Urinary bladder (tissue), 4 donors: ENCODE results near the gene RGCC. TPM values are rescaled to one million over a fixed set of nuclear protein-coding genes. Genes with fewer than 3 reads are reported as not detected.
A peak's percentile ranks its signal among the peaks of the same experiment; 100 is the strongest.

Experiments used
- DNase-seq: peaks from one replicate; pipeline ENCODE4 v3.0.0-alpha.2; 2015; ENCODE audit errors: extremely low spot score
- H3K27ac ChIP-seq: one replicate; pipeline ENCODE4 v1.5.1; 2013; ENCODE audit warnings: low read depth, mild to moderate bottlenecking, moderate library complexity
- H3K36me3 ChIP-seq: one replicate; pipeline ENCODE4 v1.6.1; 2013; ENCODE audit warnings: mild to moderate bottlenecking, moderate library complexity; ENCODE audit not compliant: insufficient read depth
- H3K4me1 ChIP-seq: one replicate; pipeline ENCODE4 v1.6.1; 2013; ENCODE audit warnings: mild to moderate bottlenecking, moderate library complexity; ENCODE audit not compliant: insufficient read depth
- H3K4me3 ChIP-seq: one replicate; pipeline ENCODE4 v1.5.1; 2013; ENCODE audit warnings: low read depth, low read length
- WGBS: extraction: QIAGEN DNeasy Blood & Tissue Kit; methylation state at CpG from one replicate; pipeline ENCODE4 v1.1.7; 2013; 5-methylcytosine and 5-hydroxymethylcytosine counted together
- polyA plus RNA-seq: library from polyadenylated mRNA; stranded (reverse); fragments of 200-250 nt; gene quantifications from one replicate; pipeline ENCODE4 v1.2.3, GENCODE V29; 2013
- total RNA-seq: library from RNA; depleted of rRNA; stranded (reverse); fragments of >200 nt; gene quantifications from one replicate; pipeline ENCODE4 v1.2.3, GENCODE V29; 2014
- donor health status: healthy with polysubstance abuse.
- donor health status: healthy.

Gene RGCC
- total and polyA plus RNA-seq, 2 donors: 21.1 to 50.2 TPM

- H3K27ac ChIP-seq: no peak overlapping the region
- H3K4me3 ChIP-seq: peak overlapping the region; percentile 71
- no peaks in the 10 kb centered on the region for H3K36me3 ChIP-seq
- WGBS: 59% methylated on average over 4 of the region's 4 CpGs
- no peak for DNase-seq
- no peaks in the 10 kb centered on the region for H3K4me1 ChIP-seq
These were observed 1.5 kb downstream of the RGCC start for GRCh38 chr13:41458761-41459431.

- Histone ChIP-seq H3K36me3 (no peaks in the 10 kb centered on the region), H3K4me3 (peak overlapping the region; percentile 71), H3K27ac (no peak overlapping the region), H3K4me1 (no peaks in the 10 kb centered on the region)
- 83% methylated on average over 7 of the region's 7 CpGs for WGBS
- DNase-seq: no peak
These were observed 2.2 kb downstream of the RGCC start for GRCh38 chr13:41459432-41460073.

- 73% methylated on average over 2 of the region's 2 CpGs for WGBS
- no peaks in the 10 kb centered on the region for H3K4me1 ChIP-seq
- no peak for DNase-seq
- H3K27ac ChIP-seq: no peak overlapping the region
- no peaks in the 10 kb centered on the region for H3K36me3 ChIP-seq
- peak overlapping the region; percentile 71 for H3K4me3 ChIP-seq
These were observed 2.7 kb downstream of the RGCC start for GRCh38 chr13:41460074-41460465.

GRCh38 chr13:41460930-41461329 lies 3.6 kb downstream of the RGCC start:
- Histone ChIP-seq H3K4me1 (no peaks in the 10 kb centered on the region), H3K4me3 (peak overlapping the region; percentile 14), H3K36me3 (no peaks in the 10 kb centered on the region), H3K27ac (no peak overlapping the region)
- no peak for DNase-seq
- WGBS: 45% methylated on average over 2 of the region's 2 CpGs

- WGBS: 92% methylated on average over 3 of the region's 3 CpGs
- Histone ChIP-seq H3K4me3 (no peak overlapping the region), H3K4me1 (no peaks in the 10 kb centered on the region), H3K27ac (no peak overlapping the region), H3K36me3 (no peaks in the 10 kb centered on the region)
- no peak for DNase-seq
These were observed 4.3 kb downstream of the RGCC start for GRCh38 chr13:41461527-41462139.

- WGBS: 93% methylated on average over 6 of the region's 6 CpGs
- H3K27ac ChIP-seq: no peak overlapping the region
- no peaks in the 10 kb centered on the region for H3K36me3 ChIP-seq
- DNase-seq: no peak
- H3K4me3 ChIP-seq: no peak overlapping the region
- H3K4me1 ChIP-seq: no peaks in the 10 kb centered on the region
These were observed 5.1 kb downstream of the RGCC start for GRCh38 chr13:41462427-41462826.

- Histone ChIP-seq H3K4me1 (no peaks in the 10 kb centered on the region), H3K27ac (peak overlapping the region; percentile 12), H3K4me3 (no peak overlapping the region), H3K36me3 (no peaks in the 10 kb centered on the region)
- WGBS: 87% methylated on average over 11 of the region's 11 CpGs
- DNase-seq: no peak
These were observed 6.7 kb downstream of the RGCC start for GRCh38 chr13:41463838-41464602.

GRCh38 chr13:41465241-41465847 lies 8.0 kb downstream of the RGCC start:
- no peak for DNase-seq
- Histone ChIP-seq H3K27ac (no peak overlapping the region), H3K4me3 (no peak overlapping the region), H3K4me1 (no peaks in the 10 kb centered on the region), H3K36me3 (peaks cover 2% of the 10 kb centered on the region)
- WGBS: 68% methylated on average over 4 of the region's 4 CpGs

- WGBS: 96% methylated on average over 1 of the region's 1 CpG
- DNase-seq: no peak
- no peaks in the 10 kb centered on the region for H3K4me1 ChIP-seq
- peaks cover 2% of the 10 kb centered on the region for H3K36me3 ChIP-seq
- no peak overlapping the region for H3K27ac ChIP-seq
- H3K4me3 ChIP-seq: no peak overlapping the region
These were observed 8.6 kb downstream of the RGCC start for GRCh38 chr13:41465898-41466320.

GRCh38 chr13:41467425-41467945 lies 10.1 kb downstream of the RGCC start:
- Histone ChIP-seq H3K4me3 (no peak overlapping the region), H3K36me3 (peaks cover 2% of the 10 kb centered on the region), H3K4me1 (no peaks in the 10 kb centered on the region), H3K27ac (no peak overlapping the region)
- WGBS: 30% methylated on average over 2 of the region's 2 CpGs
- no peak for DNase-seq

- no peak overlapping the region for H3K4me3 ChIP-seq
- no peak overlapping the region for H3K27ac ChIP-seq
These were observed 11.3 kb downstream of the RGCC start for GRCh38 chr13:41468631-41469030.

GRCh38 chr13:41470196-41470595 lies 12.8 kb downstream of the RGCC start:
- Histone ChIP-seq H3K4me3 (no peak overlapping the region), H3K36me3 (peaks cover 2% of the 10 kb centered on the region), H3K4me1 (no peaks in the 10 kb centered on the region), H3K27ac (no peak overlapping the region)
- WGBS: 85% methylated on average over 4 of the region's 4 CpGs
- DNase-seq: no peak

More at GRCh38 chr13:41468631-41469030, 11.3 kb downstream of the RGCC start:
- DNase-seq: no peak
- WGBS: 96% methylated on average over 2 of the region's 2 CpGs
- Histone ChIP-seq H3K4me1 (no peaks in the 10 kb centered on the region), H3K36me3 (peaks cover 2% of the 10 kb centered on the region)

GRCh38 chr13:41471785-41472184 lies 14.4 kb downstream of the RGCC start:
- Histone ChIP-seq H3K4me1 (no peaks in the 10 kb centered on the region), H3K27ac (no peak overlapping the region), H3K36me3 (peaks cover 2% of the 10 kb centered on the region), H3K4me3 (no peak overlapping the region)
- 86% methylated on average over 5 of the region's 5 CpGs for WGBS
- DNase-seq: no peak
